ENCODE measurements around the gene KCNQ4.

Gene KCNQ4

DNA sequence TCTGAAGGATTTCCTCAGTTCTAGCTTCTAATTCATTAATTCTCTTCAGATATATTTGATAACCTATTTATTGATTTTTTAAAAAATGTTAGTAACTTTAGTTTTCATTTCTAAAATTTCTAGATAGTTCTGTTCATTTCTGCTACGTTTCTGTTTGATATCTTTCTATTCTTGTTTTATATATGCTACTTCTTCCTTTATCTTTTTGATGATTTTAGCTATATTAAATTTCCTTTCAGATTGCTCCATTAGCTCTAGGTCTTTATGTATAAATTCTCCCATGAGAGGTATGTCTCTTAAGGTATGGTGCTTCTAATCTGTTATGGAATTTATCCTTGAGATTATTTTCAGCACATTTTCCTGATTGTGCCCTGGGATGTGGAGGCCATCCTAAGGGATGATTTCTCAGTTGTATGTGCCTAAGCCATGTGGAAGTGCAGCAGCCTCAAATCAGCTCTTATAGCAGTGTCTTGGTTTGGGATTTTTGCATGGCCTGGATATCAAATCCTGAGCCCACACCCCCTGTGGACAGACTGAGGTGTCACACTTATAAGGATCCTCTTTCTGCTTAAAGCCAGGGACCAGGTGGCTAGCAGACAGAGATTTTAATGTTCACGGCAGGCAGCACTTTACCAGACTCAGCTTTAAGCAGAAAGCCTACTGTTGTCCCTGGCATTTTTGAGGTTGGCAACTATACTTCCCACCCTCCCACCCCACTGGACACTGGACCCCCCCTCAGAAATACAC, 6.2 kb upstream of the KCNQ4 start:
- DNase-seq (ENCODE audit: low read depth in 2 of 2): no peak

DNA sequence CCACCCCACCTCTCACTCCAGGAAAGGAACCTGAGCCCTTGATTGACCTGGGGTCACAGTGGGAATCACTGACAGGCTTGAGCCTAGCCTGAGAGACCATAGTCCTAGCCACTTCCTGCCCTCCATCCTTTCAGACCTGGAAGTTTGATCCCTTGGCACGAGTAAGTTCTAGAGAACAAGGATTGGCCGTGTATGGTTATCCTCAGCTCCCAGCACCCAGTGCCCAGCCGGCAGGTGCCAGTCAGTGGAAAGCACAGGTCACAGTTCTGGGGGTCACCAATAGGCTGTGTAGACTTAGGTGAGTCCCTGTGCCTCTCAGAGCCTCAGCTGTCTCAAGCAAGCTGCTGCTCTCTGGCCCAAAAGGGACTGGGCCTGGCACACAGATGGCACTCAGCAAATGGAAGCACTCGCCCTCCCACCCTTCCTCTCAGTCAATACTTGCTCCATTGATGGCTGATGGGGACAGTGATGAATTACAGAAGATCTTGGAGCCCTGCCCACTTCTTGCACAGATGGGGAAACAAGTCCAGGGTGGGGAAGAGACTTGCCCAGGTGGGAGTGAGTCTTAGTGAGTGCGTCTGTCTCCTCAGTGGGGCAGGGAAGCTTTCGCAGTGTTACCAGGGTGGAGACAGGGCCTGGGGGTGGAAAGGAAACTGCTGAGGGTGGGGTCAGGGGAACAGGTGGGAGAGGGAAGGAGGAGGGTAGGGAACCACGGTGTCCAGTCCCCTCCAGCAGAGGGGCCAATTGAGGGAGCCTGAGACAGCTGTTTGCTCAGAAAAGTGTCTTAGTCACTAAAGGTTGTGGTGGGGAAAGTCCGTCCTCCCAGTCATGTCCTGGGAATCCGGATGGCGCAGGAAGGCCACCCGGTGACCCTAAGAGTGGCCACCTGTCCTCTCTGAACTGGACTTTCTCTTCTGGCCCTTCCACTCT, 2.6 kb upstream of the KCNQ4 start:
- DNase-seq (ENCODE audit: low read depth in 2 of 2): no peak

DNA sequence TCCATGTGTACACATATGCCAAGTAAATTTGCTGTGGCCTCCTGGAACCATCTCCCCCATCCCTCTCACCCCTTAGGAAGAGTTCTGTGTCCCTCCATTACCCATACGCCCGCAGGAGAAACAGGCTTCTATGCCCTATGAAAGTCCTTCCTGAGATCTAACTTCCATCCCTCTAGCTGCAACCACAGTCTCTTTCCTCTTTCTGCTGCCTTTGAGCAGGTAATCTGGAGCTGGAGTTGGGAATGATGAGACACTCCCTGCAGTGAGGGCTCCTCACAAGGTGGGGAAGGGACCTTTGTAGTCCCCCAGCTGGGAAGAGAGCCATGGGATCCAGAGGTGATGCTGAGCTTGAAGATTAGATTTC, 2.0 kb upstream of the KCNQ4 start:
- no peak for DNase-seq (ENCODE audit: low read depth in 2 of 2)

- DNase-seq (ENCODE audit: low read depth in 2 of 2): no peak
These were observed 1.1 kb upstream of the KCNQ4 start for GRCh38 chr1:40782371-40782956.

- no peak for DNase-seq (ENCODE audit: low read depth in 2 of 2)
These were observed 669 bp downstream of the KCNQ4 start for GRCh38 chr1:40784141-40784770.

DNA sequence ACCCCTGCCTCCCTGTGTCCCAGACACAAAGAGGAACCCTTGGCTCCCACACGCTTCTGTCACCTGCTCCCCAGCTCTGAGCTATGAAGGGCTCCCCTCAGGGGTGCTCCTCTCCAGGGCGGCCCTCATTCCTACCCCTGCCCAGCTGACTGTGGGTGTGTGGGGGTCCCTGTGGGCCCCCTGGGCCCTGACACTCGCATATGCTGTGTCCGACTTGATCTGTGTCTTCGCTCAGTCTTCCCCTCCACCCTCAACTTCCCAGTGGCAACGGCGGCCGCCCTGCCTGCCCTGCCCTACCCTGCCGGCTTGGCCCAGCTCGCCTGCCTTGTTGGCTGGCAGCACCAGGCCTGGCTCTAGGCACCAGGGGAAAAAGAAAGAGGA, 1.2 kb downstream of the KCNQ4 start:
- DNase-seq (ENCODE audit: low read depth in 2 of 2): no peak

DNA sequence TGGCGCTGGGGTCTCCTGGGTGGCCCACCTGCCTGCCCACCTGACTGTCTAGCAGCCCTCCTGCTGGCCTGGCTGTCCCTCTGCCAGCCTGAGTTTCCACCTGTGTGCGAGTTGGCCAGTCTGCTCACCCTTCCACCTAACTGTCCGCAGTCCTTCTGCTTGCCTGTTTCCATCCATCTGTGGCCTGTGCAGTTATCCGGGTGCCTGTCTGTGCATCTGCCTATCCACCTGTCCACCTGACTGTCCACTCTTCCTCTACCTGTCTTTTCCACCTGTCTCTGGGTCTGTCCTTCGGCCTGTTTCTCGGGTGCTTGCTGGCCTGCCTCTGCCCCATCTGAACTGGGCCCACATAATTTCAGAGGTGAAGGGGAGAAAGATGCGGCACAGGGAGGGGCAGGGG, 1.9 kb downstream of the KCNQ4 start:
- DNase-seq (ENCODE audit: low read depth in 2 of 2): no peak

GRCh38 chr1:40786171-40786994, 2.8 kb downstream of the KCNQ4 start:
- DNase-seq (ENCODE audit: low read depth in 2 of 2): no peak

DNA sequence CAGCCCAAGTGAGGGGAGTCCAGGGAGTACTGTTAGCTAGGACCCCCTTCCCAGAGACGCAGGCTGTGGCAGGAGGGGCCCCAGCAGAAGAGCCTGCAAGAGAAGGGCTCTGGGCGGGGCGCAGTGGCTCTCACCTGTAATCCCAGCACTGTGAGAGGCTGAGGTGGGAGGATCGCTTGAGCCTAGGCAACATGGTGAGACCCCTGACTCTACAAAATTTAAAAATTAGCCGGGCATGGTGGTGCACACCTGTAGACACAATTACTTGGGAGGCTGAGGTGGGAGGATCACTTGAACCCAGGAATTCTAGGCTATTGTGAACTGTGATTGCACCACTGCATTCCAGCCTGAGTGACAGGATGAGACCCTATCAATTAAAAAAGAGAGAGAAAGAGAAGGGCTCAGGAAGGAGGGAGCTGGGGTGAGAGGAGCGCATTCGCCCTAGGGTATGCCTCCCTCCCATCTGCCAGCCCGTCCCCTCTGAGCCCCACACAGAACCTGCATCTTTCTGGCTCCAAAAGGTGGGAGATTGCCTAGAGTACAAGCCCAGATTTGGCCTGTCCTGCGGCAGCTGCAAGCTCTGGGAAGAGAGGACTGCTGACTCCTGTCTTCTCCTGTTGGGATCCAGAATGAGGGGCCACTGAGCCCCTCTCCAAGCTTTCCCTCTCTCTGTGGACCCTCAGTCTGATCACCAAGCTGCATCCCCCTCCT, 3.6 kb downstream of the KCNQ4 start:
- no peak for DNase-seq (ENCODE audit: low read depth in 2 of 2)

DNA sequence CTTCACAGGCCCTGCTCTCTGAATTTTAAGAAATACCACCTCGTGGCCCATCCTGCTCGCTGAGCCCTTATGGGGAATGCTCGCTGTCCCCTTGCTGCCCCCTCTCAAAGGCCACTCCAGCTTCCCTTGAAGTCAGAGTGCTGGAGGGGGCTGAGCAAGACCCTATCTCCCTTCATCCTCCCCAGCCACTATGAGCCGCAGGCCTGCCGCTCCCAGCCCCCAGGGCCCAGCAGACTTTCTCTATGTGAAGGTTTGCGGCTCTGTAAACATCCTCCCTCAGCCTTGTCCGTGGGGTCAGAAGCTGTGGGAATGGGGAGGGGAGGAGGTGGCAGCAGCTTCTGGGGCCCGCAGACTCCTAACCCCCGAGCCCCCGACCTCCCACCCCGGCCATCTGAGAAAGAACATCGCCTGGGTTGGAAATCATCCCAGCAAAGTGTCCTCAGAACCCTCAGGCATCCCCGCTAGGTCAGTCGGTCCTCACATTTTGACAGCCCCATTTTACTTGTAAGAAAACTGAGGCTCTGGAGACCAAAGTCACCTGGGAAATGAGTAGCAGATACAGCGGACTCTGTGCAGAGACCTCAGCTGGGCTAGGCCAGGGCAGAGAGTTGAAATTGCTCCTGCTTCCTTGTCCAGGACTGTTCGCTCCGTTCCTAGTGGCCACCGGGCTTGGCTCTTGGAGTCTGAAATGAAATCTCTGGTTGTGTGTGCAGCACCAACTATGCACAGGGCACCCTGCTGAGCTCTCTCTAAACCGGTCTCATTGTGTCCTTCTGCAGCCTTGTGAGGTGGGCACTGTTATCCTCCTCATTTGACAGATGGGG, 4.4 kb downstream of the KCNQ4 start:
- DNase-seq (ENCODE audit: low read depth in 2 of 2): no peak

DNA sequence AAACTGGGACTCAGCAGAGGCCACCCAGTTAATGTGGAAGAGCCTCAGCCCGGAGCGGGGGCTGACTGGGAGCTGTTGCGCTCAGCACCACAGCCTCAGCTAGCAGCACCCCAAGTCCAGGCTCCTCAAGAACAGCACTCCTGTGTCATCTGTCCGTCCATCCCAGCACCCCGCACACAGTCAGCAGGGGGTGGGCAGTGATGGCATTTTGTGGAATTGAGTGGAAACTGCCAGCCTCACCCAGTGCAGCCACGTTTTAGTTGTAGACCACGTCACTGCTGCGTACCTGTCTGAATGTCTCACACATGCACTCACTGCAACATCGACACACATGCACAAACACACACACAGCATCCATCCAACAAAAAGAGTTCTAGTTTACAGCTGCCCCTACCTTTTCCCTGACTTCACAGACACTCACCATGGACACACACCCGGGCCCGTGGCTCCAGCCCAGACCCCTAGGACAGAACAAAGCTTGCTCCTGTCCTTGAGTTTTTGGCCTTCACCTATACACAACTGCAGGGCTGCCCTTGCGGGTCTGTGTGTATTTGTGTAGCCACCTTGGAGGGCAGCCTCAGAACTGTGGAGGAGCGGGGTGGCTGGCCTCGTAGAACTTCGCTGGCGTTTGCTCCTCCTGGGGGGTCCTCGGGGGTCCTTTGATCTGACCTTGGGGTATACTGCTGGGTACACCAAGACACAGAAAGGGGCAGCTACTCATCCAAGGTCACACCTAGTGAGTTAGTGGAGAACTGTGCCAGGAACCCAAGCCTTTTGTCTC, 5.2 kb downstream of the KCNQ4 start:
- DNase-seq (ENCODE audit: low read depth in 2 of 2): no peak

GRCh38 chr1:40789342-40789598, 5.7 kb downstream of the KCNQ4 start:
- no peak for DNase-seq (ENCODE audit: low read depth in 2 of 2)

DNA sequence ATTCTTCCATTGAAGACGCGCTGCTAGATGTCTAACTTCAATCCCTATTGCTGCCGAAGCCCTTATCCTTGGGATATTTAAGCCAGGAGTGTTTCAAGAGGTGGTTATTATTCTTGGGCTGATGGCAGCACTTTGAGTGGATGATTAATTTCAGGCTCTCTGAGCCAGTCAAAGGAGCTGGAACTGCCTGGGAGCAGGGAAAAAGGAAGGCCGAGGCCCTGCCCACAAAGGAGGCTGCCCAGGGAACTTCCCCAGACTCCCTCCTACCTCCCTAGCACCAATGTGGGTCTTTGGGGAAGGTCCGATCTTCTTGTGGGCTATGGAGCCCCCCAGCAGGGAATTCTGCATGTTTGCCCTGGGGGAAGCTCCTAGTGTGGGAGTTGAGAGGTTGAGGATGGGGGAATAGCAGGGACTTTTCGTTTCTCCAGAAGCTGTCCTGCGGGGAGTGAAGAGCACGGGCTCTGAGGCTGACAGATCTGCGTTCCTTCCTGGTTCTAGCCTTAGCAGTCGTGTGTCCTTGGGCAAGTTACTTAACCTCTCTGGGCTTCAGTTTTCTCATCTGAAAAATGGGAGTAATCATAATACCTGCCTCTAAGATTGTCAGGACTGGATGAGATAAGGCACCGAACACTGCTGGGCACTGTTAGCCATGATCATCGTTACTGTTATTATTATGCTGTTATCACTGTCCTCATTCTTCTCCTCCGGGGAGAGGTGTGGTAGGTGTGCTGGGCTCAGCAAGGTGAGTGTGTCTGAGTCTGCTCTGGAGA, 6.3 kb downstream of the KCNQ4 start:
- no peak for DNase-seq (ENCODE audit: low read depth in 2 of 2)

- DNase-seq (ENCODE audit: low read depth in 2 of 2): no peak
These were observed 8.4 kb downstream of the KCNQ4 start for GRCh38 chr1:40792036-40792435.

DNA sequence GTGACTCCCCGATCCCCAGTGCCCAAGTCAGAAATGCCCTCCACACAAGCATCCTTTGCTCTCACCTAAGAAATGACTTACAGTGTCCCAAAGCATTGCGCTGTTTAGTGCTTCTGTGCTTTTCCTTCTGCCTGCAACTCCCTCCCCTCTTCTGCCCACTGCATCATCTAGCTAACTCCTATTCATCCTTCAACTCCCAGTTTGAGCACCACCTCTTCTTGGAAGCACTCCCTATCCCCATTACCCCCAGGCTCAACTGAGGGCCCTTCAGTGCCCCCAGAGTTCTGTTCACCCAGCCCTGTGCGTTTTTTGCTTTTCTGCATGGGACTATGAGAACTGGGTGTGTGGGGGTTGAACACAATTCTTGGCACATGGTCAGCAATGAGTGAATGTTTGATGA, 10.0 kb downstream of the KCNQ4 start:
- no peak for DNase-seq (ENCODE audit: low read depth in 2 of 2)

- DNase-seq (ENCODE audit: low read depth in 2 of 2): no peak
These were observed 10.5 kb downstream of the KCNQ4 start for GRCh38 chr1:40794048-40794447.

GRCh38 chr1:40794974-40795715, 11.6 kb downstream of the KCNQ4 start:
- no peak for DNase-seq (ENCODE audit: low read depth in 2 of 2)

Measured in stimulated activated CD8-positive, alpha-beta memory T cell treated with anti-CD3 and anti-CD28 coated beads, Interleukin-2, amount 100 ng/mL, for 1 hour (primary cell).